Measurements from ENCODE around the gene C16orf87. TPM values are rescaled to one million over a fixed set of nuclear protein-coding genes. Genes with fewer than 3 reads are reported as not detected.

Gene C16orf87
- total and polyA plus RNA-seq, 8 donors = 1.3 to 16.2 (median 3.9) TPM; not detected in 1

DNA sequence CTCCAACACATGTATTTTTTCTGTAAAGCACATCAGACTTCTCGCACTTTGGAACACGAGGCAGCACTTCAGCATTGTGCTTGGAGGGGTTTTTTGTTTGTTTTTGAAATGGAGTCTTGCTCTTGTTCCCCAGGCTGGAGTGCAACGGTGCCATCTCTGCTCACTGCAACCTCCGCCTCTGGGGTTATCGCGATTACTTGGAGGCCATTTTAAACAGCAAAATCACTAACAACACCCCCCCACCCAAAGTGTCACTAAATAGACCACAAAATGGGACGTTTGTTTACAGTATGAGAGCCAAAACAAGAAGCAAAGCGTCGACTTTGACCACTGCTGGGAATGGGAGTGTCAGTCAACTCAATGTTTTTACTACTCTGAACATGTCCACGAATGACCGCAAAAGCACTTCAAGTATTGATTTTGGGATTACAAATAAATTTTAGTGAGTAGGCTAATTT, 9.0 kb upstream of the C16orf87 start:
- H3K4me3 ChIP-seq = no peak overlapping the region
- intact Hi-C loops (cut with DNase I; ENCODE audit: low total_unique reads) = no loop called here
- DNase-seq = no peak
- no peak overlapping the region for H3K27ac ChIP-seq
- TF ChIP-seq POLR2AphosphoS5 (IDR thresholded peaks at IDR 0.05) (no peak), EP300 (IDR thresholded peaks at IDR 0.05) (no peak), POLR2A (IDR thresholded peaks at IDR 0.05) (no peak)
- TF ChIP-seq, protein P1, sequence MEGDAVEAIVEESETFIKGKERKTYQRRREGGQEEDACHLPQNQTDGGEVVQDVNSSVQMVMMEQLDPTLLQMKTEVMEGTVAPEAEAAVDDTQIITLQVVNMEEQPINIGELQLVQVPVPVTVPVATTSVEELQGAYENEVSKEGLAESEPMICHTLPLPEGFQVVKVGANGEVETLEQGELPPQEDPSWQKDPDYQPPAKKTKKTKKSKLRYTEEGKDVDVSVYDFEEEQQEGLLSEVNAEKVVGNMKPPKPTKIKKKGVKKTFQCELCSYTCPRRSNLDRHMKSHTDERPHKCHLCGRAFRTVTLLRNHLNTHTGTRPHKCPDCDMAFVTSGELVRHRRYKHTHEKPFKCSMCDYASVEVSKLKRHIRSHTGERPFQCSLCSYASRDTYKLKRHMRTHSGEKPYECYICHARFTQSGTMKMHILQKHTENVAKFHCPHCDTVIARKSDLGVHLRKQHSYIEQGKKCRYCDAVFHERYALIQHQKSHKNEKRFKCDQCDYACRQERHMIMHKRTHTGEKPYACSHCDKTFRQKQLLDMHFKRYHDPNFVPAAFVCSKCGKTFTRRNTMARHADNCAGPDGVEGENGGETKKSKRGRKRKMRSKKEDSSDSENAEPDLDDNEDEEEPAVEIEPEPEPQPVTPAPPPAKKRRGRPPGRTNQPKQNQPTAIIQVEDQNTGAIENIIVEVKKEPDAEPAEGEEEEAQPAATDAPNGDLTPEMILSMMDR (IDR thresholded peaks at IDR 0.05) = no peak
- no peaks in the 10 kb centered on the region for H3K9me3 ChIP-seq
- H3K27me3 ChIP-seq = peaks cover 0 to 12% (median 4%) of the 10 kb centered on the region in 3 donors
- H3K36me3 ChIP-seq = no peaks in the 10 kb centered on the region
- 57 to 71% (median 64%) methylated on average over 11 of the region's 11 CpGs for WGBS, 5 donors
- peaks cover 0 to 11% (median 5%) of the 10 kb centered on the region in 4 donors for H3K4me1 ChIP-seq

DNA sequence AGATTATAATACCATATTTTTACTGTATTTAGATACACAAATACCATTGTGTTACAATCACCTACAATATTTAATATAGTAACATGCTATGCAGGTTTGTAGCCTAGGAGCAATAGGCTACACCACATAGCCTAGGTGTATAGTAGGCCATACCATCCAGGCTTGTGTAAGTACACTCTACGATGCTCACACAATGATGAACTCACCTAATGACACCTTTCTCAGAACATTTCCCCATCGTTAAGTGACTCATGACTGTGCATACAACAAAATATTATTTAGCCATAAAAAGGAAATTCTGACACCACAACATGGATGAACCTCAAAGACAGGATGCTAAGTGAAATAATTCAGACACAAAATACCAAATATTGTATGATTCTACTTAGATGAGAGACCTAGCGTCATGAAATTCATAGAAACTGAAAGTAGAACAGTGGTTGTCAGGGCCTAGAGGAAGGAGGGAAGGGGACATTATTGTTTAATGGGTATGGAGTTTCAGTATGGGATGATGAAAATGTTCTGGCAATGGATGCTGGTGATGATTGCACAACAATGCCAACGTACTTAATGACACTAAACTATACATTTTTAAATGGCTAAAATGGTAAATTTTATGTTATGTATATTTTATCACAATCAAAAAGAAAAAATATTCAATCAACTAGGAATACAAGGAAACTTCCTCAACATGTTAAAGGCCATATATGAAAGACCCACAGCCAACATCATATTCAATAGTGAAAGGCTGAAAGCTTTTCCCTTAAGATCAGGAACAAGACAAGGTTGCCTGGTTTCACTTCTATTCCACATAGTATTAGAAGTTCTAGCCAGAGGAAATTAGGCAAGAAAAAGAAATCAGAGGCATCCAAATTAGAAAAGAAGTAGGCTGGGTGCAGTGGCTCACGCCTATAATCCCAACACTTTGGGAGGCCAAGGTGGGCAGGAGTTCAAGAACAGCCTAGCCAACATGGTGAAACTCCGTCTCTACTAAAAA, 5.9 kb upstream of the C16orf87 start:
- no peak overlapping the region for H3K4me3 ChIP-seq
- no peaks in the 10 kb centered on the region for H3K36me3 ChIP-seq
- no peak for DNase-seq
- 85 to 89% (median 88%) methylated on average over 6 of the region's 6 CpGs for WGBS, 5 donors
- no peaks in the 10 kb centered on the region for H3K27me3 ChIP-seq
- intact Hi-C loops (cut with DNase I; ENCODE audit: low total_unique reads) = no loop called here
- no peak overlapping the region for H3K27ac ChIP-seq
- no peak for TF ChIP-seq EP300 (IDR thresholded peaks at IDR 0.05)
- TF ChIP-seq, protein P1 (IDR thresholded peaks at IDR 0.05) = no peak
- no peak for TF ChIP-seq POLR2A (IDR thresholded peaks at IDR 0.05)
- no peak for TF ChIP-seq POLR2AphosphoS5 (IDR thresholded peaks at IDR 0.05)
- peaks cover 0 to 4% (median under 1%) of the 10 kb centered on the region in 4 donors for H3K4me1 ChIP-seq
- no peaks in the 10 kb centered on the region for H3K9me3 ChIP-seq

DNA sequence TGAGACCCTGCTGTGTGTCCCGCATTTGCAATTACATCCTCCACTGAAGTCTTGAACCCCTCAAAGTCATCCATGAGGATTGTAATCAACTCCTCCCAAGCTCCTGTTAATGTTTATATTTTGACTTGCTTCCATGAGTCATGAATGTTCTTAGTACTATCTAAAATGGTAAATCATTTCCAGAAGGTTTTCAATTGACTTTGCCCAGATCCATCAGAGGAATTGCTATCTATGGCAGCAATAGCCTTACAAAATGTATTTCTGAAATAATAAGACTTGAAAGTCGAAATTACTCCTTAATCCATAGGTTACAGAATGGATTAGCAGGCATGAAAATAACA, 2.5 kb upstream of the C16orf87 start:
- no peak overlapping the region for H3K4me3 ChIP-seq
- 75 to 88% (median 83%) methylated on average over 2 of the region's 2 CpGs for WGBS, 5 donors
- peaks cover 0 to 24% (median 13%) of the 10 kb centered on the region in 4 donors for H3K4me1 ChIP-seq
- H3K27me3 ChIP-seq = no peaks in the 10 kb centered on the region
- no peak for DNase-seq
- H3K36me3 ChIP-seq = no peaks in the 10 kb centered on the region
- H3K9me3 ChIP-seq = no peaks in the 10 kb centered on the region
- intact Hi-C loops (cut with DNase I; ENCODE audit: low total_unique reads) = no loop called here
- no peak overlapping the region for H3K27ac ChIP-seq
- TF ChIP-seq EP300 (IDR thresholded peaks at IDR 0.05) (no peak), POLR2A (IDR thresholded peaks at IDR 0.05) (no peak), POLR2AphosphoS5 (IDR thresholded peaks at IDR 0.05) (no peak)
- TF ChIP-seq, protein P1 (IDR thresholded peaks at IDR 0.05) = no peak

DNA sequence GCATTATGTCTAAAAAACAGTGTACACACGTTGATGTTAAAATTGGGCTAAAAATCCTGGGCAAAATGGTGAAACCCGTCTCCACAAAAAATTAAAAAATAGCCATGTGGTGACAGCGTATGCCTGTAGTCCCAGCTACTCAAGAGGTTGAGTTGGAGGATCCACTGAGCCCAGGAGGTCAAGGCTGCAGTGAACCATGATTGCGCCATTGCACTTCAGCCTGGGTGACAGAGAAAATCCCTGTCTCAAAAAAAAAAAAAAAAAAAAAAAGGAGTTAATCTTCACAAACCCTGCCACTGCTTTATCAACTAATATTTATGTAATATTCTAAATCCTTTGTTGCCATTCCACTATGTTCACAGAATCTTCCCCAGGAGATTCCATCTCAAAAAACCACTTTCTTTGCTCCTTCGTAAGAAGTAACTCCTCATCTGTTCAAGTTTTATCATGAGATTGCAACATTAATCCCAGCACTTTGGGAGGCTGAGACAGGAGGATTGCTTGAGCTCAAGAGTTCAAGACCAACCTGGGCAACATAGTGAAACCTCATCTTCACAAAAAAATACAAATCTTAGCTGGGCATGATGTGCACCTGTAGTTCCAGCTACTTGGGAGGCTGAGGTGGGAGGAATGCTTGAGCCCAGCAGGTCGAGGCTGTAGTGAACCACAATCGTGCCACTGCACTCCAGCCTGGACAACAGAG, 1.9 kb upstream of the C16orf87 start:
- Histone ChIP-seq H3K27me3 (no peaks in the 10 kb centered on the region), H3K4me3 (no peak overlapping the region), H3K36me3 (no peaks in the 10 kb centered on the region), H3K27ac (no peak overlapping the region), H3K4me1 (peaks cover 0 to 27% (median 13%) of the 10 kb centered on the region in 4 donors), H3K9me3 (no peaks in the 10 kb centered on the region)
- intact Hi-C loops (cut with DNase I; ENCODE audit: low total_unique reads) = no loop called here
- WGBS, 5 donors = 86 to 90% (median 89%) methylated on average over 7 of the region's 7 CpGs
- DNase-seq = no peak
- TF ChIP-seq POLR2A (IDR thresholded peaks at IDR 0.05) (no peak), POLR2AphosphoS5 (IDR thresholded peaks at IDR 0.05) (no peak), EP300 (IDR thresholded peaks at IDR 0.05) (no peak)
- TF ChIP-seq, protein P1 (IDR thresholded peaks at IDR 0.05) = no peak

Data from stomach (tissue), 9 donors.